Cardiac muscle cell (in vitro differentiated cells and primary cell): ENCODE results near the gene ID3. TPM values are rescaled to one million over a fixed set of nuclear protein-coding genes. Genes with fewer than 3 reads are reported as not detected.

Experiments used
- DNase-seq, 2 donors: peaks; one replicate each; pipeline versions ENCODE4 v3.0.0 to v3.0.0-alpha.2; 2010 to 2017; ENCODE audit warnings: low read depth in 1 of 2, low spot score in 1 of 2
- H3K27ac ChIP-seq: fragments of 200-600 bp; sonication (generic); 2 replicates; pipeline ENCODE4 v1.5.1; 2016
- H3K27me3 ChIP-seq: fragments of 200-600 bp; sonication (generic); 2 replicates; pipeline ENCODE4 v1.6.0; 2016; ENCODE audit warnings: control low read depth
- H3K36me3 ChIP-seq: fragments of 200-600 bp; sonication (generic); 2 replicates; pipeline ENCODE4 v1.5.1; 2016; ENCODE audit warnings: control low read depth
- H3K4me1 ChIP-seq: fragments of 200-600 bp; sonication (generic); 2 replicates; pipeline ENCODE4 v1.8.1; 2017; ENCODE audit warnings: low read depth, mild to moderate bottlenecking, mixed run types
- H3K4me3 ChIP-seq: fragments of 200-600 bp; sonication (generic); 2 replicates; pipeline ENCODE4 v1.5.1; 2016; ENCODE audit warnings: mild to moderate bottlenecking
- H3K9me3 ChIP-seq: fragments of 200-600 bp; sonication (generic); 2 replicates; pipeline ENCODE4 v1.5.1; 2017; ENCODE audit warnings: low read depth, mild to moderate bottlenecking, control low read depth
- CTCF ChIP-seq: IDR thresholded peaks from 2 replicates; pipeline ENCODE4 v1.5.1; 2012; ENCODE audit warnings: low read depth, mild to moderate bottlenecking, low read length
- polyA plus RNA-seq: library from polyadenylated mRNA; unstranded; fragments of >200 nt; fragmentation: Nextera tagmentation; extraction: Ambion mirVana; gene quantifications from 2 replicates; pipeline ENCODE4 v1.2.1, GENCODE V29; 2016
- total RNA-seq: library from RNA; depleted of rRNA; stranded (reverse); fragments of >200 nt; gene quantifications from 2 replicates; pipeline ENCODE4 v1.2.3, GENCODE V29; 2016

The ID3 gene
- total and polyA plus RNA-seq, 2 experiments from 2014 or later = 703 to 784 TPM

- Histone ChIP-seq H3K4me1 (peaks cover 6% of the 10 kb centered on the region), H3K27me3 (peaks cover 9% of the 10 kb centered on the region), H3K4me3 (no peak overlapping the region), H3K36me3 (no peaks in the 10 kb centered on the region), H3K9me3 (no peaks in the 10 kb centered on the region), H3K27ac (no peak overlapping the region)
- DNase-seq = no peak
- no peak for TF ChIP-seq CTCF
Measured at GRCh38 chr1:23533246-23534023, 25.9 kb downstream of the ID3 start.

- Histone ChIP-seq H3K4me3 (peak overlapping the region; percentile 12), H3K27ac (no peak overlapping the region), H3K27me3 (peaks cover 9% of the 10 kb centered on the region), H3K4me1 (peaks cover 6% of the 10 kb centered on the region), H3K36me3 (no peaks in the 10 kb centered on the region), H3K9me3 (no peaks in the 10 kb centered on the region)
- DNase-seq = no peak
- peak; percentile 1 for TF ChIP-seq CTCF
Measured at GRCh38 chr1:23531562-23532094, 27.7 kb downstream of the ID3 start.

- Histone ChIP-seq H3K4me1 (peaks cover 6% of the 10 kb centered on the region), H3K4me3 (peak within 1 kb of the TSS; percentile 68), H3K9me3 (no peaks in the 10 kb centered on the region), H3K36me3 (no peaks in the 10 kb centered on the region), H3K27me3 (peaks cover 9% of the 10 kb centered on the region), H3K27ac (no peak within 1 kb of the TSS)
- peak; percentile 17 for TF ChIP-seq CTCF
- peak; percentile 91 for DNase-seq
Measured at GRCh38 chr1:23530747-23531561, 28.3 kb downstream of the ID3 start, which contains the start of gene E2F2. Gene E2F2 (minus strand): TSS chr1:23531233. CDS start chr1:23530793, 440 bp downstream.

- H3K27me3 ChIP-seq = peaks cover 9% of the 10 kb centered on the region
- TF ChIP-seq CTCF = no peak
- peaks cover 6% of the 10 kb centered on the region for H3K4me1 ChIP-seq
- DNase-seq = no peak
- H3K9me3 ChIP-seq = no peaks in the 10 kb centered on the region
- H3K36me3 ChIP-seq = no peaks in the 10 kb centered on the region
- H3K4me3 ChIP-seq = peak overlapping the region; percentile 68
- no peak overlapping the region for H3K27ac ChIP-seq
Measured at GRCh38 chr1:23530087-23530746, 29.1 kb downstream of the ID3 start.
